GM12878 (cell line): ENCODE results near the gene HEPHL1. TPM values are rescaled to one million over a fixed set of nuclear protein-coding genes. Genes with fewer than 3 reads are reported as not detected.

Experiments
- ATAC-seq: fragments of 200-7000 bp; cut with Tn5 transposase; 3 replicates; pipeline ENCODE4 v1.9.1; 2020; ENCODE audit warnings: mild to moderate bottlenecking, moderate library complexity
- BruUV-seq: library from RNA; stranded (reverse); fragments of 400-500 nt; replicated peaks from 2 replicates; lab custom pipeline; 2021; lab: Mats Ljungman, UMichigan
- CTCF ChIA-PET: fragments of 300-600 bp; sonication (Branson Sonifier 250); formaldehyde crosslinking; extraction: SDS; loops from one replicate; lab custom pipeline; 2021; ENCODE audit warnings: inconsistent platforms; lab: Yijun Ruan, JAX
- POLR2A ChIA-PET: fragments of 350-600 bp; formaldehyde crosslinking; extraction: SDS; loops from one replicate; lab custom pipeline; 2021; ENCODE audit warnings: inconsistent platforms; lab: Charles Lee
- RAD21 ChIA-PET: fragments of 300-600 bp; sonication (Branson Sonifier 250); formaldehyde crosslinking; loops from one replicate; lab custom pipeline; 2023; ENCODE audit warnings: antibody characterized with exemption; ENCODE audit not compliant: unreplicated experiment; lab: Charles Lee
- SMC1A ChIA-PET: fragments of 300-600 bp; sonication (Branson Sonifier 250); formaldehyde crosslinking; loops from one replicate; lab custom pipeline; 2023; ENCODE audit not compliant: unreplicated experiment, uncharacterized antibody; lab: Charles Lee
- DNase-seq: peaks from one replicate; pipeline ENCODE4 v3.0.0-alpha.2; 2011; ENCODE audit warnings: low read depth, low spot score
- FAIRE-seq: peaks from 3 replicates; lab custom pipeline; 2011; peaks lifted over from hg19 to GRCh38; lab: Jason Lieb, UNC
- H2AFZ ChIP-seq: 2 replicates; pipeline ENCODE4 v1.6.0; 2011; ENCODE audit warnings: low read depth, low read length, control low read depth; ENCODE audit not compliant: control insufficient read depth
- H3K27ac ChIP-seq: 2 replicates; pipeline ENCODE4 v1.5.1; 2011; ENCODE audit warnings: control low read depth; ENCODE audit not compliant: control insufficient read depth, insufficient read depth
- H3K27me3 ChIP-seq, 2 experiments: replicated peaks in 1 of 2; 2 replicates each; pipeline versions ENCODE4 v1.6.0 to v1.6.1; 2011; ENCODE audit warnings: low read length in 1 of 2; ENCODE audit not compliant: control insufficient read depth in 2 of 2, insufficient read depth in 2 of 2
- H3K36me3 ChIP-seq, 2 experiments: 2 replicates each; pipeline ENCODE4 v1.5.1; 2011; ENCODE audit warnings: low read length in 1 of 2; ENCODE audit not compliant: control insufficient read depth in 2 of 2, insufficient read depth in 2 of 2
- H3K4me1 ChIP-seq: 2 replicates; pipeline ENCODE4 v1.6.1; 2011; ENCODE audit warnings: mild to moderate bottlenecking, low read length, moderate library complexity, mixed read lengths; ENCODE audit not compliant: control insufficient read depth, insufficient read depth
- H3K4me2 ChIP-seq: 2 replicates; pipeline ENCODE4 v1.6.0; 2011; ENCODE audit warnings: control low read depth; ENCODE audit not compliant: control insufficient read depth, insufficient read depth
- H3K4me3 ChIP-seq: fragments of 200-600 bp; sonication (generic); 2 replicates; pipeline ENCODE4 v1.5.1; 2016
- H3K79me2 ChIP-seq: 2 replicates; pipeline ENCODE4 v1.6.0; 2011; ENCODE audit warnings: low read length; ENCODE audit not compliant: control insufficient read depth, insufficient read depth
- H3K9ac ChIP-seq: 2 replicates; pipeline ENCODE4 v1.8.0; 2011; ENCODE audit warnings: low read length, control low read depth, mixed read lengths; ENCODE audit not compliant: control insufficient read depth, insufficient read depth
- H3K9me3 ChIP-seq: replicated peaks from 3 replicates; pipeline ENCODE4 v1.5.1; 2011; ENCODE audit warnings: mild to moderate bottlenecking, low read length; ENCODE audit not compliant: control insufficient read depth, insufficient read depth
- H4K20me1 ChIP-seq: 2 replicates; pipeline ENCODE4 v1.6.0; 2011; ENCODE audit not compliant: control insufficient read depth, insufficient read depth
- ATF7 ChIP-seq: fragments of 450-650 bp; IDR thresholded peaks from 2 replicates; pipeline ENCODE4 v1.6.1; 2016; ENCODE audit warnings: low read depth, mild to moderate bottlenecking
- BACH1 ChIP-seq: fragments of 450-650 bp; IDR thresholded peaks from 2 replicates; pipeline ENCODE4 v1.6.1; 2017; ENCODE audit warnings: mild to moderate bottlenecking, borderline replicate concordance
- CHD4 ChIP-seq: fragments of 200-600 bp; sonication (generic); IDR thresholded peaks from 2 replicates; pipeline ENCODE4 v1.6.1; 2016; ENCODE audit warnings: mild to moderate bottlenecking
- DPF2 ChIP-seq: fragments of 450-650 bp; IDR thresholded peaks from 2 replicates; pipeline ENCODE4 v1.6.1; 2017; ENCODE audit warnings: mild to moderate bottlenecking
- ETV6 ChIP-seq, 2 experiments: fragments of 450-650 bp in 1 of 2; IDR thresholded peaks in 1 of 2; conservative IDR thresholded peaks in 1 of 2; 2 replicates each; pipeline ENCODE4 v1.6.1; 2014; ENCODE audit warnings: antibody characterized with exemption in 1 of 2, borderline replicate concordance in 1 of 2, low read depth in 1 of 2, mild to moderate bottlenecking in 1 of 2, moderate library complexity in 1 of 2
- HDGF ChIP-seq: fragments of 450-650 bp; IDR thresholded peaks from 2 replicates; pipeline ENCODE4 v1.6.1; 2016; ENCODE audit warnings: antibody characterized with exemption
- IKZF1 ChIP-seq: fragments of 450-650 bp; conservative IDR thresholded peaks from 2 replicates; pipeline ENCODE4 v1.6.1; 2017; ENCODE audit warnings: antibody characterized with exemption, mild to moderate bottlenecking
- MYB ChIP-seq: fragments of 150-350 bp; IDR thresholded peaks from 2 replicates; pipeline ENCODE4 v1.6.1; 2014; ENCODE audit warnings: mild to moderate bottlenecking, low read depth, low read length, borderline replicate concordance
- NFXL1 ChIP-seq: fragments of 450-650 bp; IDR thresholded peaks from 2 replicates; pipeline ENCODE4 v1.6.1; 2017; ENCODE audit warnings: antibody characterized with exemption, mild to moderate bottlenecking, borderline replicate concordance
- PAX5 ChIP-seq: IDR thresholded peaks from 2 replicates; pipeline ENCODE4 v1.6.1; 2011; ENCODE audit warnings: low read depth, low read length, borderline replicate concordance
- RAD51 ChIP-seq: fragments of 450-650 bp; IDR thresholded peaks from 2 replicates; pipeline ENCODE4 v1.6.1; 2016; ENCODE audit warnings: moderate library complexity, mild to moderate bottlenecking, inconsistent platforms
- STAT1 ChIP-seq: fragments of 450-650 bp; conservative IDR thresholded peaks from 2 replicates; pipeline ENCODE4 v1.6.1; 2014; ENCODE audit warnings: antibody characterized with exemption, mild to moderate bottlenecking
- SUZ12 ChIP-seq: fragments of 200-600 bp; sonication (generic); IDR thresholded peaks from one replicate; pipeline ENCODE4 v1.6.1; 2018; ENCODE audit warnings: antibody characterized with exemption, mild to moderate bottlenecking; ENCODE audit not compliant: unreplicated experiment
- TCF3 ChIP-seq: IDR thresholded peaks from 2 replicates; pipeline ENCODE4 v1.6.1; 2012; ENCODE audit warnings: low read depth, mild to moderate bottlenecking, low read length, borderline replicate concordance; ENCODE audit not compliant: insufficient read depth
- USF1 ChIP-seq: IDR thresholded peaks from 2 replicates; pipeline ENCODE4 v1.6.1; 2011; ENCODE audit warnings: borderline replicate concordance, low read depth, mild to moderate bottlenecking, moderate library complexity, mixed read lengths, low read length; ENCODE audit not compliant: insufficient read depth; ENCODE audit errors: extremely low read length
- USF2 ChIP-seq: IDR thresholded peaks from 2 replicates; pipeline ENCODE4 v1.6.1; 2011; ENCODE audit warnings: low read depth, low read length, improper control_type of control experiment, borderline replicate concordance
- YBX1 ChIP-seq: fragments of 450-650 bp; IDR thresholded peaks from 2 replicates; pipeline ENCODE4 v1.6.1; 2016; ENCODE audit warnings: antibody characterized with exemption
- ZNF384 ChIP-seq: IDR thresholded peaks from 2 replicates; pipeline ENCODE4 v1.6.1; 2012; ENCODE audit warnings: low read depth, mild to moderate bottlenecking, low read length, improper control_type of control experiment, borderline replicate concordance
- ZNF687 ChIP-seq: fragments of 450-650 bp; IDR thresholded peaks from 2 replicates; pipeline ENCODE4 v1.6.1; 2017; ENCODE audit warnings: mild to moderate bottlenecking, moderate library complexity
- WGBS: methylation state at CpG from one replicate; pipeline ENCODE4 v1.1.6; 2016; ENCODE audit warnings: low lambda C conversion rate; ENCODE audit not compliant: insufficient replicate concordance, insufficient coverage; ENCODE audit errors: missing lambda C conversion rate; 5-methylcytosine and 5-hydroxymethylcytosine counted together
- in situ Hi-C: fragments of 300-500 bp; cut with MboI; formaldehyde crosslinking; loops from 9 replicates; pipeline ENCODE4 v1.14.3; 2018; ENCODE audit warnings: mixed read lengths
- intact Hi-C: fragments of 100-400 bp; cut with micrococcal nuclease; formaldehyde crosslinking; loops from one replicate; pipeline ENCODE4 v1.14.2; 2022; ENCODE audit not compliant: unreplicated experiment
- polyA plus RNA-seq, 11 experiments: library from polyadenylated mRNA; depleted of rRNA in 4 of 11; unstranded in 6 of 11; stranded (reverse) in 5 of 11; fragments of >200 nt; fragmentation: Nextera tagmentation in 4 of 11; fragmentation: Illumina TruSeq in 1 of 11; extraction: Ambion mirVana in 4 of 11; extraction: Trizol in 1 of 11; gene quantifications; 1 replicate in 1 of 11; 2 replicates in 10 of 11; pipeline versions ENCODE4 v1.2.1 to v1.2.3, GENCODE V29; 2011 to 2016; ENCODE audit warnings: inconsistent platforms in 2 of 11, missing spikeins in 2 of 11, low read depth in 1 of 11
- total RNA-seq, 4 experiments: library from RNA; depleted of rRNA in 3 of 4; stranded (reverse); fragments of >200 nt in 3 of 4; fragmentation: Illumina TruSeq in 1 of 4; extraction: Trizol in 1 of 4; gene quantifications; 2 replicates each; pipeline versions ENCODE4 v1.2.1 to v1.2.3, GENCODE V29; 2013 to 2021

The HEPHL1 gene
- total and polyA plus RNA-seq, 10 of the 15 experiments (the other 5 are each of a cell fraction or from before 2014, with no cell fraction given) = 0.02 to 0.08 (median 0.05) TPM; not detected in 6

GRCh38 chr11:94060401-94060800 lies 39.2 kb downstream of the HEPHL1 start (continued):
- no peak for TF ChIP-seq ETV6 (conservative IDR thresholded peaks at IDR 0.05 in 1 of 2, IDR thresholded peaks at IDR 0.05 in 1 of 2; ENCODE audit: borderline replicate concordance in 1 of 2, low read depth in 1 of 2)
- TF ChIP-seq USF2 = no peak
- no peak for TF ChIP-seq MYB
- TF ChIP-seq PAX5 = no peak
- no peak for TF ChIP-seq RAD51
- TF ChIP-seq ATF7 = no peak
- no peak for TF ChIP-seq ZNF687
- TF ChIP-seq ZNF384 = no peak

- intact Hi-C loops (no loop called here), in situ Hi-C loops (no loop called here)
- ATAC-seq = no peak
- ChIA-PET SMC1A (no interaction called here), RAD21 (no interaction called here), POLR2A (no interaction called here), CTCF (no interaction called here)
- Histone ChIP-seq H3K4me2 (no peak overlapping the region), H3K27me3 (no peaks in the 10 kb centered on the region), H3K9me3 (no peaks in the 10 kb centered on the region), H3K4me1 (no peaks in the 10 kb centered on the region), H3K27ac (no peak overlapping the region), H3K36me3 (no peaks in the 10 kb centered on the region), H3K9ac (no peak overlapping the region), H4K20me1 (no peaks in the 10 kb centered on the region), H3K79me2 (no peaks in the 10 kb centered on the region), H2AFZ (no peak overlapping the region), H3K4me3 (no peak overlapping the region)
- FAIRE-seq = no peak
- DNase-seq = no peak
- 0% methylated on average over 2 of the region's 2 CpGs for WGBS
- BruUV-seq = no TSS peak
- TF ChIP-seq BACH1 = no peak
- TF ChIP-seq YBX1 = no peak
- no peak for TF ChIP-seq USF1
- no peak for TF ChIP-seq DPF2
- no peak for TF ChIP-seq HDGF
- no peak for TF ChIP-seq TCF3
- no peak for TF ChIP-seq NFXL1
- no peak for TF ChIP-seq IKZF1
- no peak for TF ChIP-seq SUZ12
- no peak for TF ChIP-seq USF2
- TF ChIP-seq CHD4 = no peak
- no peak for TF ChIP-seq STAT1
Observed at GRCh38 chr11:94062360-94062759, 41.2 kb downstream of the HEPHL1 start.
